Pancreas (tissue), 10 donors: ENCODE results near the gene PTPRM. TPM values are rescaled to one million over a fixed set of nuclear protein-coding genes. Genes with fewer than 3 reads are reported as not detected.

ENCODE experiments used
- ATAC-seq, 4 donors: fragments of 200-7000 bp; cut with Tn5 transposase; one replicate each; pipeline versions ENCODE4 v1.8.0 to v1.9.1; 2020; ENCODE audit warnings: mild to moderate bottlenecking in 4 of 4, moderate library complexity in 4 of 4
- DNase-seq, 6 donors: peaks; one replicate each; pipeline ENCODE4 v3.0.0-alpha.2; 2020
- FAIRE-seq: peaks from 2 replicates; lab custom pipeline; 2012; peaks lifted over from hg19 to GRCh38; lab: Jason Lieb, UNC
- H3K27ac ChIP-seq, 4 donors: fragments of 200-600 bp; sonication (generic); 1 replicate in 3 of 4; 2 replicates in 1 of 4; pipeline versions ENCODE4 v1.5.0 to v1.8.0; 2020
- H3K27me3 ChIP-seq, 4 donors: fragments of 200-600 bp; one replicate each; pipeline ENCODE4 v1.8.0; 2021
- H3K36me3 ChIP-seq, 3 donors: fragments of 200-600 bp; sonication (generic) in 1 of 3; one replicate each; pipeline versions ENCODE4 v1.5.0 to v1.8.0; 2020 to 2021
- H3K4me1 ChIP-seq, 3 donors: fragments of 200-600 bp; one replicate each; pipeline ENCODE4 v1.8.0; 2021
- H3K4me3 ChIP-seq, 4 donors: fragments of 200-600 bp; sonication (generic) in 2 of 4; one replicate each; pipeline versions ENCODE4 v1.5.0 to v1.8.0; 2020 to 2021
- H3K9me3 ChIP-seq, 4 donors: fragments of 200-600 bp; one replicate each; pipeline ENCODE4 v1.8.0; 2021
- WGBS, 2 donors: extraction: QIAGEN DNeasy Blood & Tissue Kit; methylation state at CpG; one replicate each; pipeline ENCODE4 v1.1.7; 2013; 5-methylcytosine and 5-hydroxymethylcytosine counted together
- intact Hi-C, 3 donors: fragments of 100-400 bp; cut with DNase I; formaldehyde crosslinking; loops; one replicate each; pipeline versions ENCODE4 v1.11.1 to v1.14.2; 2022
- polyA plus RNA-seq, 2 donors: library from polyadenylated mRNA; stranded (reverse); fragments of 200-250 nt; gene quantifications; one replicate each; pipeline ENCODE4 v1.2.3, GENCODE V29; 2013
- total RNA-seq, 6 donors: library from RNA; stranded (reverse); fragmentation: NEBNext Ultra II Directional in 4 of 6; extraction: Animal tissue kit (Norgen Biotek cat#: 25700) in 4 of 6; gene quantifications; one replicate each; pipeline versions ENCODE4 v1.2.1 to v1.2.4, GENCODE V29; 2021 to 2023
- TF ChIP-seq, protein P1 (sequence below), 4 donors: fragments of 200-600 bp; sonication (generic) in 3 of 4; IDR thresholded peaks; one replicate each; pipeline versions ENCODE4 v1.5.0 to v1.8.0; 2021; ENCODE audit warnings: antibody characterized with exemption in 4 of 4
- donor health status: healthy with polysubstance abuse.
- donor health status: DM: no; HTN: no; CAD: no; lungs with moderate emphysema.
- donor health status: DM: no; HTN: no; CAD: no.
- donor health status: control.
- donor health status: control.
- donor health status: Bipolar disorder and iron deficiency.
- donor health status: DM: yes; HTN: yes; CAD: no.
- donor health status: DM: no; HTN: no; CAD: no.
- donor health status: DM: no; HTN: no; CAD: no.
- donor health status: DM: yes; HTN: yes; CAD: no.

The PTPRM gene
- total and polyA plus RNA-seq, 8 donors = 14.5 to 50.7 (median 19.7) TPM

DNA sequence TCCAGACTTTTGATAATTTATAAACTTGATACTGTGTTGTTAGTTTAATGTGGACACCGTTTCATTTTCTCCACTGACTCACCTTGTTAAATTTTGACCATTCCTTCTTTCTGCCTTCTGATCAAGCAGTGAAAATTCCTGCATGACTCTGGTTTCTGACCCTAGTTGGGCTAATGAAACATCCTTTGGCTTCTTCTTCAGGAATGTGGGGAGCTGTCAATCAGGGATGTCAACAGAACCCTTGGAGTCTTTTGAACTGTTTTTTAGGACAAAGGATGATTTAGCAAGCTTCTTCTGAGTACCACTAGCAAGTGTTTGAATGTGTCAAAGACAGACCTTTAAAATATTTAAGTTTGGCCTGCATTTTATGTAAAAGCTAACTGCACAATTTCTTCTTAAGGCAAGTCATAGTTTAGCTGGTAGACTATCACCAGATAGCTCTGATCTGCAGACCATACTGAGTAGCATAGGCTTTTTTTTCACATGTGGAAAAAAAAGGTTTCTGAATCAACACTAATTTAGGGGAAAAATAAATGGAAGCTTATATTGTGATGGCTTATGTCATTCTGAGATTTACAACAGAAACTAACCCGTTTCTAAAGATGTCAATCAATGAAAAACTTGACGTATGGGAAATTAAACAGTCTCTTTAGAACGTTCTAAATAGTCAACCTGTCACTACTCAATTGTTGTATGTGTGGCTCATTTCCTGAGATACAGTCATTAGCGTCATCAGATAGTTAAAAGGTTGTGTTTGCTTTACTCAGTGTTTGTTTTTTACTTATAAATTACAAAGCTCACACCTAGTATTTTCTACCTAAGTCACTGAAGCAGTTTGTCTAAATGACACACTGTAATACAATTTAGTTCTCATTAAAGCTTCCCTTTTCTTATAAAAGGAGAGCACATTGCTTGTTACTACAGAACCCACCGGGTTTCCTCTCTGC is 311.4 kb downstream of the PTPRM start:
- Histone ChIP-seq H3K4me3 (no peak overlapping the region), H3K27me3 (no peaks in the 10 kb centered on the region), H3K27ac (no peak overlapping the region), H3K36me3 (no peaks in the 10 kb centered on the region), H3K4me1 (peaks cover 6 to 17% (median 16%) of the 10 kb centered on the region in 3 donors), H3K9me3 (no peaks in the 10 kb centered on the region)
- ATAC-seq (peak; percentile 22 to 77 (median 33)), FAIRE-seq (no peak), DNase-seq (no peak)
- TF ChIP-seq, protein P1, sequence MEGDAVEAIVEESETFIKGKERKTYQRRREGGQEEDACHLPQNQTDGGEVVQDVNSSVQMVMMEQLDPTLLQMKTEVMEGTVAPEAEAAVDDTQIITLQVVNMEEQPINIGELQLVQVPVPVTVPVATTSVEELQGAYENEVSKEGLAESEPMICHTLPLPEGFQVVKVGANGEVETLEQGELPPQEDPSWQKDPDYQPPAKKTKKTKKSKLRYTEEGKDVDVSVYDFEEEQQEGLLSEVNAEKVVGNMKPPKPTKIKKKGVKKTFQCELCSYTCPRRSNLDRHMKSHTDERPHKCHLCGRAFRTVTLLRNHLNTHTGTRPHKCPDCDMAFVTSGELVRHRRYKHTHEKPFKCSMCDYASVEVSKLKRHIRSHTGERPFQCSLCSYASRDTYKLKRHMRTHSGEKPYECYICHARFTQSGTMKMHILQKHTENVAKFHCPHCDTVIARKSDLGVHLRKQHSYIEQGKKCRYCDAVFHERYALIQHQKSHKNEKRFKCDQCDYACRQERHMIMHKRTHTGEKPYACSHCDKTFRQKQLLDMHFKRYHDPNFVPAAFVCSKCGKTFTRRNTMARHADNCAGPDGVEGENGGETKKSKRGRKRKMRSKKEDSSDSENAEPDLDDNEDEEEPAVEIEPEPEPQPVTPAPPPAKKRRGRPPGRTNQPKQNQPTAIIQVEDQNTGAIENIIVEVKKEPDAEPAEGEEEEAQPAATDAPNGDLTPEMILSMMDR (IDR thresholded peaks at IDR 0.05) = no peak
- intact Hi-C loops = no loop called here
- WGBS, 2 donors = 33 to 38% methylated on average over 6 of the region's 6 CpGs

DNA sequence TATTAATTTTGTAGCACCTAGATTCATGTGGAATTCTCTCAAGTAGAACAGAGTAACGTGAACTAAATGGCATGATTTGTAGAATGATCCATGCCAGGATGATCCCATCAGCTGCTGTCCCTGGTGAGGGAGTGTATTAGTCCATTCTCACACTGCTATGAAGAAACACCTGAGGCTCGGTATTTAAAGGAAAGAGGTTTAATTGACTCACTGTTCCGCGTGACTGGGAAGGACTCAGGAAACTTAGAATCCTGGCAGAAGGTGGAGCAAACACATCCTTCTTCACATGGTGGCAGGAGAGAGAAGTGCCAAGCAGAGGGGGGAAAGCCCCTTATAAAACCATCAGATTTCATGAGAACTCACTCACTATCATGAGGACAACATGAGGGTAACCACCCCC is 312.6 kb downstream of the PTPRM start:
- TF ChIP-seq, protein P1 (IDR thresholded peaks at IDR 0.05) = no peak
- no peak for DNase-seq
- no peak for ATAC-seq
- Histone ChIP-seq H3K4me1 (peaks cover 6 to 17% (median 16%) of the 10 kb centered on the region in 3 donors), H3K4me3 (no peak overlapping the region), H3K27me3 (no peaks in the 10 kb centered on the region), H3K27ac (no peak overlapping the region), H3K36me3 (no peaks in the 10 kb centered on the region), H3K9me3 (no peaks in the 10 kb centered on the region)
- WGBS, 2 donors = 90 to 93% methylated on average over 4 of the region's 4 CpGs
- no peak for FAIRE-seq
- intact Hi-C loops = no loop called here

DNA sequence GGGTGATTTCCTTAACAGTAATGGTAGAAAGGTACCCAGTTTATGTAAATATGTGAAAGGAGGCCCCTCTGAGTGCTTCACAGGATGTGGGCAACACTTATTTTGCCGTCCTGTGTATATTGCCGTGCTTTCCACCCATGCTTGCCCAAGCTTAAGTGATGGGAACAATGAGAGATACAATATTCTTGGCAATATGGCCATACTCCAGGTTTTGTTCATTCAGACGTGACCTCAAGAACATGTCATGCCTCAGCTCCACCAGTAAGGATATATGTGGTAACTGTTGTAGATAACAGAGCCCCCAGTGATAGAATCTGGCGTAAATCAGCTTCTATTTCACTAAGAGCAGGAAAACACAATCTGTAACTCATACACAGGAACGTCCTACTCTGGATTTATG is 318.7 kb downstream of the PTPRM start:
- H3K4me1 ChIP-seq = no peaks in the 10 kb centered on the region
- no peak overlapping the region for H3K27ac ChIP-seq
- no peak overlapping the region for H3K4me3 ChIP-seq
- no peaks in the 10 kb centered on the region for H3K27me3 ChIP-seq
- DNase-seq = no peak
- ATAC-seq = no peak
- TF ChIP-seq, protein P1 (IDR thresholded peaks at IDR 0.05) = no peak
- no peaks in the 10 kb centered on the region for H3K36me3 ChIP-seq
- 88 to 90% methylated on average over 5 of the region's 5 CpGs for WGBS, 2 donors
- no peaks in the 10 kb centered on the region for H3K9me3 ChIP-seq
- FAIRE-seq = no peak
- intact Hi-C loops = no loop called here

- intact Hi-C loops = no loop called here
- TF ChIP-seq, protein P1 (IDR thresholded peaks at IDR 0.05) = no peak
- no peak overlapping the region for H3K27ac ChIP-seq
- WGBS, 2 donors = 92 to 95% methylated on average over 2 of the region's 2 CpGs
- no peak for FAIRE-seq
- H3K36me3 ChIP-seq = no peaks in the 10 kb centered on the region
- H3K9me3 ChIP-seq = no peaks in the 10 kb centered on the region
- no peak for ATAC-seq
- no peak for DNase-seq
- no peaks in the 10 kb centered on the region for H3K4me1 ChIP-seq
- no peaks in the 10 kb centered on the region for H3K27me3 ChIP-seq
- no peak overlapping the region for H3K4me3 ChIP-seq
Observed at GRCh38 chr18:7886436-7886835, 319.3 kb downstream of the PTPRM start.

DNA sequence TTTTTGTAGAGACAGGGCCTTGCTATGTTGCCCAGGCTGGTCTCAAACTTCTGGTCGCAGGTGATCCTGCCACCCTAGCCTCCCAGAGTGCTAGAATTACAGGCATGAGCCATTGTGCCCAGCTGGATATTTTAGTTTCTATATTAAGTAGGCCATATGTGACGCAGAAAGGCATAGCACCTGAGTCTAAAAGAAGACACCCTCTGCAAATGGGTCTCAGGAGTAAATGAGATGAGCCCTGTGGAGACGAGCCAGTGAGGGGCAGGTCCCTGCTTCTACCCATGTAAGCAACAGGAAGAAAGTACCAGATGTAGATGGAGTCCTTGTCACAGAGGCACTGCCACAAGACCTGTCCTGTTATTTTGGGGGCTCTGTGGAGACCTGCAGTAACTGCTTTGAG is 322.4 kb downstream of the PTPRM start:
- no peaks in the 10 kb centered on the region for H3K27me3 ChIP-seq
- no peak for DNase-seq
- intact Hi-C loops = no loop called here
- no peak for ATAC-seq
- no peaks in the 10 kb centered on the region for H3K4me1 ChIP-seq
- no peaks in the 10 kb centered on the region for H3K9me3 ChIP-seq
- no peak overlapping the region for H3K4me3 ChIP-seq
- no peaks in the 10 kb centered on the region for H3K36me3 ChIP-seq
- 93 to 97% methylated on average over 3 of the region's 3 CpGs for WGBS, 2 donors
- TF ChIP-seq, protein P1 (IDR thresholded peaks at IDR 0.05) = no peak
- H3K27ac ChIP-seq = no peak overlapping the region
- FAIRE-seq = no peak
